LNCAP (cell line): Measurements from ENCODE around the gene SCFD2.

ENCODE experiments used
- CTCF ChIP-seq: fragments of 450-650 bp; IDR thresholded peaks from 2 replicates; pipeline ENCODE4 v1.5.1; 2017; ENCODE audit warnings: mild to moderate bottlenecking

SCFD2 gene

GRCh38 chr4:52852711-52853110, 513.1 kb downstream of the SCFD2 start:
- TF ChIP-seq CTCF, result no peak

GRCh38 chr4:52852041-52852440, 513.8 kb downstream of the SCFD2 start:
- TF ChIP-seq CTCF, result no peak

GRCh38 chr4:52850406-52851124, 515.3 kb downstream of the SCFD2 start:
- no peak for TF ChIP-seq CTCF

- TF ChIP-seq CTCF, result no peak
Measured at GRCh38 chr4:52848254-52848653, 517.6 kb downstream of the SCFD2 start.

- TF ChIP-seq CTCF, result no peak
Measured at GRCh38 chr4:52846502-52846901, 519.4 kb downstream of the SCFD2 start.

GRCh38 chr4:52844596-52844995, 521.3 kb downstream of the SCFD2 start:
- TF ChIP-seq CTCF, result no peak

GRCh38 chr4:52843958-52844357, 521.9 kb downstream of the SCFD2 start:
- no peak for TF ChIP-seq CTCF

- no peak for TF ChIP-seq CTCF
Measured at GRCh38 chr4:52843351-52843750, 522.5 kb downstream of the SCFD2 start.
